Liver (tissue), 3 donors: ENCODE results near the gene TUFM.

ENCODE experiments used
- TAF1 ChIP-seq: conservative IDR thresholded peaks from 2 replicates; pipeline ENCODE4 v1.6.1; 2016; ENCODE audit warnings: antibody characterized with exemption, mild to moderate bottlenecking
- TF ChIP-seq, protein P1 (sequence below): fragments of 150-350 bp; IDR thresholded peaks from 2 replicates; pipeline ENCODE4 v1.5.1; 2017; ENCODE audit warnings: improper control_type of control experiment, low read depth, low read length; ENCODE audit not compliant: missing input control
- TF ChIP-seq, protein P2 (sequence below): IDR thresholded peaks from 2 replicates; pipeline ENCODE4 v1.6.1; 2016; ENCODE audit warnings: antibody characterized with exemption
- donor health status: healthy.
- donor health status: healthy.

DNA sequence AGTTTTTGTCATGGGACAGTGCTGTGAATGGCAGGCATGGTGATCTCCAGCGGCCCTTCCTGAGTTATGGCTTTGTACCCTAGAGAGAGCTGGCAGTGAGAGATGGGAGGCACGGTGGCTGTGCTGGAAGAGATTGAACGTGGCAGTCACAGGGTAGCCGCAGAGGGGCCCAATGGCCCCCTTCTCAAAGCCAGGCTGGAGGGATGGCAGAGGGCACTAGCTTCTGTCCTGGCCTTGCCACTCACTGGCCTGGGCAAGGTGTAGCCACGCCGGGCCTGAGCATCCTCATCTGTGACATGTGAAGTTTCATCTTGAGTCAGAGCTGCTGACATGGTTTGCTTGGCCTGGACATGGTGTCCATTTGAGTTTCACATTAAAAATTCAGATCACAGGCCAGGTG lies 28.3 kb upstream of the TUFM start:
- no peak for TF ChIP-seq TAF1
- TF ChIP-seq, protein P1, sequence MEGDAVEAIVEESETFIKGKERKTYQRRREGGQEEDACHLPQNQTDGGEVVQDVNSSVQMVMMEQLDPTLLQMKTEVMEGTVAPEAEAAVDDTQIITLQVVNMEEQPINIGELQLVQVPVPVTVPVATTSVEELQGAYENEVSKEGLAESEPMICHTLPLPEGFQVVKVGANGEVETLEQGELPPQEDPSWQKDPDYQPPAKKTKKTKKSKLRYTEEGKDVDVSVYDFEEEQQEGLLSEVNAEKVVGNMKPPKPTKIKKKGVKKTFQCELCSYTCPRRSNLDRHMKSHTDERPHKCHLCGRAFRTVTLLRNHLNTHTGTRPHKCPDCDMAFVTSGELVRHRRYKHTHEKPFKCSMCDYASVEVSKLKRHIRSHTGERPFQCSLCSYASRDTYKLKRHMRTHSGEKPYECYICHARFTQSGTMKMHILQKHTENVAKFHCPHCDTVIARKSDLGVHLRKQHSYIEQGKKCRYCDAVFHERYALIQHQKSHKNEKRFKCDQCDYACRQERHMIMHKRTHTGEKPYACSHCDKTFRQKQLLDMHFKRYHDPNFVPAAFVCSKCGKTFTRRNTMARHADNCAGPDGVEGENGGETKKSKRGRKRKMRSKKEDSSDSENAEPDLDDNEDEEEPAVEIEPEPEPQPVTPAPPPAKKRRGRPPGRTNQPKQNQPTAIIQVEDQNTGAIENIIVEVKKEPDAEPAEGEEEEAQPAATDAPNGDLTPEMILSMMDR: no peak
- TF ChIP-seq, protein P2, sequence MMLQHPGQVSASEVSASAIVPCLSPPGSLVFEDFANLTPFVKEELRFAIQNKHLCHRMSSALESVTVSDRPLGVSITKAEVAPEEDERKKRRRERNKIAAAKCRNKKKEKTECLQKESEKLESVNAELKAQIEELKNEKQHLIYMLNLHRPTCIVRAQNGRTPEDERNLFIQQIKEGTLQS: no peak
